C4-2B (cell line): ENCODE data around the gene KRT85.

ENCODE experiments used
- ZFX ChIP-seq: fragments of 450-650 bp; IDR thresholded peaks from 2 replicates; pipeline ENCODE4 v1.6.1; 2017
- TF ChIP-seq, protein P1 (sequence below): fragments of 450-650 bp; conservative IDR thresholded peaks from 2 replicates; pipeline ENCODE4 v1.5.1; 2017; ENCODE audit warnings: mild to moderate bottlenecking

DNA sequence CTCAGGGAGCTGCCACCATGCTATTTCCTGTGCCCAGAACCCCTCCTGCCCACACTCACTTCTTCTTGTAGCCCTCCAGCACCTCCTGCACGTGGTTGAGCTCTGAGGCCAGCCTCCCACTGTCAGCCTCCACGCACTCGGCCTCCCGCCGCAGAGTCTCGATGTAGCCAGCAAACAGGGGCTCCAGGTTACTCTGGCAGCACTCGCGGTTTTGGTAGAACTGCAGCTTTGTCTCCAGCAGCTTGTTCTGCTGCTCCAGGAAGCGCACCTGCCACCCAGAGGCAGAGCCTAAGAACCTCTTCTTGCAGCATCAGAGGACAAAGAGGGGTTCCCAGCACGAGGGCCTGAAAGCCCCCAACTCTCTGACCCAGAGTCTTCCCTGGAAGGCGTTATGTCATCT, 48.2 kb downstream of the KRT85 start:
- TF ChIP-seq, protein P1, sequence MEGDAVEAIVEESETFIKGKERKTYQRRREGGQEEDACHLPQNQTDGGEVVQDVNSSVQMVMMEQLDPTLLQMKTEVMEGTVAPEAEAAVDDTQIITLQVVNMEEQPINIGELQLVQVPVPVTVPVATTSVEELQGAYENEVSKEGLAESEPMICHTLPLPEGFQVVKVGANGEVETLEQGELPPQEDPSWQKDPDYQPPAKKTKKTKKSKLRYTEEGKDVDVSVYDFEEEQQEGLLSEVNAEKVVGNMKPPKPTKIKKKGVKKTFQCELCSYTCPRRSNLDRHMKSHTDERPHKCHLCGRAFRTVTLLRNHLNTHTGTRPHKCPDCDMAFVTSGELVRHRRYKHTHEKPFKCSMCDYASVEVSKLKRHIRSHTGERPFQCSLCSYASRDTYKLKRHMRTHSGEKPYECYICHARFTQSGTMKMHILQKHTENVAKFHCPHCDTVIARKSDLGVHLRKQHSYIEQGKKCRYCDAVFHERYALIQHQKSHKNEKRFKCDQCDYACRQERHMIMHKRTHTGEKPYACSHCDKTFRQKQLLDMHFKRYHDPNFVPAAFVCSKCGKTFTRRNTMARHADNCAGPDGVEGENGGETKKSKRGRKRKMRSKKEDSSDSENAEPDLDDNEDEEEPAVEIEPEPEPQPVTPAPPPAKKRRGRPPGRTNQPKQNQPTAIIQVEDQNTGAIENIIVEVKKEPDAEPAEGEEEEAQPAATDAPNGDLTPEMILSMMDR: no peak; the same call in 1 of the 2 replicates
- no peak for TF ChIP-seq ZFX
